IMR-90 (cell line): ENCODE data around the gene GOLGA6L1. TPM values are rescaled to one million over a fixed set of nuclear protein-coding genes. Genes with fewer than 3 reads are reported as not detected.
"Not testable (repeated sequence)": the region's sequence is repeated elsewhere in the genome, so short reads cannot be mapped to it uniquely, and the experiment has no call there.

Source experiments
- ATAC-seq: fragments of 200-7000 bp; cut with Tn5 transposase; 2 replicates; pipeline ENCODE4 v1.9.1; 2020; ENCODE audit warnings: low read depth, mild to moderate bottlenecking, moderate library complexity
- BruUV-seq: library from RNA; stranded (reverse); fragments of 400-500 nt; replicated peaks from 2 replicates; lab custom pipeline; 2021; lab: Mats Ljungman, UMichigan
- CTCF ChIA-PET: fragments of 300-600 bp; formaldehyde crosslinking; extraction: SDS; loops from one replicate; lab custom pipeline; 2021; ENCODE audit warnings: antibody characterized with exemption; lab: Yijun Ruan, JAX
- POLR2A ChIA-PET: fragments of 300-600 bp; sonication (Branson Sonifier 250); formaldehyde crosslinking; loops from one replicate; lab custom pipeline; 2022; ENCODE audit warnings: antibody characterized with exemption; ENCODE audit not compliant: unreplicated experiment; lab: Charles Lee
- DNase-seq: peaks from one replicate; pipeline ENCODE4 v3.0.0; 2013
- H2AFZ ChIP-seq: replicated peaks from 2 replicates; pipeline ENCODE3; 2013; ENCODE audit warnings: low read length, mild to moderate bottlenecking; ENCODE audit not compliant: poor library complexity
- H2AK5ac ChIP-seq: 2 replicates; pipeline ENCODE4 v1.6.1; 2013; ENCODE audit warnings: low read depth, low read length, inconsistent platforms
- H2AK9ac ChIP-seq: replicated peaks from 2 replicates; pipeline ENCODE3; 2013; ENCODE audit warnings: mild to moderate bottlenecking, low read depth, low read length, moderate library complexity; ENCODE audit not compliant: poor library complexity
- H2BK120ac ChIP-seq: 2 replicates; pipeline ENCODE4 v1.6.1; 2013; ENCODE audit warnings: low read depth, low read length, inconsistent platforms
- H2BK15ac ChIP-seq: 3 replicates; pipeline ENCODE4 v1.6.1; 2013; ENCODE audit warnings: low read depth, low read length, inconsistent platforms
- H2BK20ac ChIP-seq: 2 replicates; pipeline ENCODE4 v1.6.1; 2013; ENCODE audit warnings: low read depth, mild to moderate bottlenecking, inconsistent platforms, low read length, moderate library complexity
- H2BK5ac ChIP-seq: 2 replicates; pipeline ENCODE4 v1.6.1; 2013; ENCODE audit warnings: mild to moderate bottlenecking, low read depth, low read length, inconsistent platforms; ENCODE audit not compliant: poor library complexity, severe bottlenecking
- H3K14ac ChIP-seq: replicated peaks from 2 replicates; pipeline ENCODE4 v1.6.1; 2013; ENCODE audit warnings: low read depth, low read length, inconsistent platforms
- H3K18ac ChIP-seq: 2 replicates; pipeline ENCODE4 v1.6.1; 2013; ENCODE audit warnings: low read depth, low read length, control low read depth
- H3K23ac ChIP-seq: 2 replicates; pipeline ENCODE4 v1.6.1; 2013; ENCODE audit warnings: low read depth, low read length, inconsistent platforms
- H3K27ac ChIP-seq: 2 replicates; pipeline ENCODE4 v1.5.1; 2013; ENCODE audit warnings: mild to moderate bottlenecking, control low read depth, low read length; ENCODE audit not compliant: insufficient read depth
- H3K27me3 ChIP-seq: 2 replicates; pipeline ENCODE4 v1.6.1; 2013; ENCODE audit warnings: low read length; ENCODE audit not compliant: control insufficient read depth, insufficient read depth
- H3K36me3 ChIP-seq: 2 replicates; pipeline ENCODE4 v1.6.1; 2013; ENCODE audit warnings: low read length, mixed read lengths; ENCODE audit not compliant: control insufficient read depth, insufficient read depth
- H3K4ac ChIP-seq: 2 replicates; pipeline ENCODE4 v1.6.1; 2013; ENCODE audit warnings: low read depth, low read length, inconsistent platforms
- H3K4me1 ChIP-seq: 2 replicates; pipeline ENCODE4 v1.6.1; 2013; ENCODE audit warnings: low read length, mixed read lengths; ENCODE audit not compliant: control insufficient read depth, insufficient read depth
- H3K4me2 ChIP-seq: 2 replicates; pipeline ENCODE4 v1.6.1; 2013; ENCODE audit warnings: low read depth, mild to moderate bottlenecking, control low read depth, low read length, moderate library complexity
- H3K4me3 ChIP-seq: 2 replicates; pipeline ENCODE4 v1.5.1; 2013; ENCODE audit warnings: low read depth, mild to moderate bottlenecking, control low read depth, low read length, moderate library complexity; ENCODE audit not compliant: insufficient read depth
- H3K56ac ChIP-seq: 2 replicates; pipeline ENCODE4 v1.6.1; 2013; ENCODE audit warnings: low read length, inconsistent platforms; ENCODE audit not compliant: insufficient read depth; ENCODE audit errors: extremely low read depth
- H3K79me1 ChIP-seq, 2 experiments: 2 replicates each; pipeline ENCODE4 v1.6.1; 2013; ENCODE audit warnings: low read length in 2 of 2, inconsistent platforms in 1 of 2, low read depth in 1 of 2
- H3K9ac ChIP-seq: 2 replicates; pipeline ENCODE4 v1.6.1; 2013; ENCODE audit warnings: low read depth, low read length, control low read depth
- H3K9me1 ChIP-seq: 2 replicates; pipeline ENCODE4 v1.6.1; 2013; ENCODE audit warnings: low read length, inconsistent platforms; ENCODE audit not compliant: insufficient read depth
- H3K9me3 ChIP-seq: 2 replicates; pipeline ENCODE4 v1.6.1; 2013; ENCODE audit warnings: low read length; ENCODE audit not compliant: control insufficient read depth, insufficient read depth
- H4K20me1 ChIP-seq: 2 replicates; pipeline ENCODE4 v1.6.1; 2013; ENCODE audit warnings: low read length, inconsistent platforms; ENCODE audit not compliant: insufficient read depth
- H4K5ac ChIP-seq: 2 replicates; pipeline ENCODE4 v1.6.1; 2013; ENCODE audit warnings: mild to moderate bottlenecking, low read depth, low read length, control low read depth
- H4K8ac ChIP-seq, 2 experiments: 2 replicates each; pipeline ENCODE4 v1.6.1; 2013; ENCODE audit warnings: low read depth in 2 of 2, low read length in 2 of 2, control low read depth in 1 of 2, inconsistent platforms in 1 of 2
- H4K91ac ChIP-seq: 2 replicates; pipeline ENCODE4 v1.6.1; 2013; ENCODE audit warnings: low read depth, low read length, inconsistent platforms; ENCODE audit not compliant: insufficient read depth
- WGBS, 2 experiments: methylation state at CpG; one replicate each; pipeline versions ENCODE4 v1.1.5 to v1.1.7; 2013; ENCODE audit warnings: missing lambda C conversion rate in 2 of 2; ENCODE audit not compliant: insufficient read length in 1 of 2; ENCODE audit errors: extremely low coverage in 2 of 2; 5-methylcytosine and 5-hydroxymethylcytosine counted together
- dilution Hi-C: fragments of 300-500 bp; cut with HindIII; formaldehyde crosslinking; loops from one replicate; pipeline ENCODE4 v1.14.3; 2018; ENCODE audit warnings: low sequenced_read_pairs; ENCODE audit not compliant: unreplicated experiment
- in situ Hi-C: fragments of 300-500 bp; cut with MboI; formaldehyde crosslinking; loops from 3 replicates; pipeline ENCODE4 v1.14.3; 2019; ENCODE audit warnings: low sequenced_read_pairs, inconsistent platforms, mixed read lengths
- intact Hi-C: fragments of 100-400 bp; cut with micrococcal nuclease; formaldehyde crosslinking; loops from 2 replicates; pipeline ENCODE4 v1.10.0; 2022
- polyA plus RNA-seq, 3 experiments: library from polyadenylated mRNA; depleted of rRNA; stranded (reverse); fragments of >200 nt; gene quantifications; 2 replicates each; pipeline ENCODE4 v1.2.3, GENCODE V29; 2012; ENCODE audit warnings: low replicate concordance in 1 of 3
- total RNA-seq: library from RNA; depleted of rRNA; stranded (reverse); fragments of >200 nt; gene quantifications from 2 replicates; pipeline ENCODE4 v1.2.3, GENCODE V29; 2012

Gene GOLGA6L1
- total and polyA plus RNA-seq, 2 of the 4 experiments (the other 2 are of a cell fraction), result not detected

- ATAC-seq, H2AK9ac ChIP-seq, H4K8ac ChIP-seq, H3K56ac ChIP-seq, H2BK15ac ChIP-seq, H2BK120ac ChIP-seq, H3K9ac ChIP-seq, DNase-seq, in situ Hi-C loops, H4K91ac ChIP-seq, H3K4ac ChIP-seq, H2AK5ac ChIP-seq, H3K4me1 ChIP-seq, H4K20me1 ChIP-seq, H3K36me3 ChIP-seq, H4K5ac ChIP-seq, H2BK5ac ChIP-seq, H3K79me1 ChIP-seq, H3K23ac ChIP-seq, H3K18ac ChIP-seq, H3K9me3 ChIP-seq, H2AFZ ChIP-seq, H2BK20ac ChIP-seq, BruUV-seq, H3K14ac ChIP-seq, CTCF ChIA-PET, H3K27me3 ChIP-seq, dilution Hi-C loops, H3K27ac ChIP-seq, H3K9me1 ChIP-seq, intact Hi-C loops, POLR2A ChIA-PET, H3K4me2 ChIP-seq, H3K4me3 ChIP-seq: not testable (repeated sequence)
- WGBS, 2 experiments, result no CpG with 5 or more reads among the region's 16 CpGs
Measured at GRCh38 chr15:23180547-23180927, 43.9 kb upstream of the GOLGA6L1 start.

GRCh38 chr15:23179768-23180546 lies 43.3 kb upstream of the GOLGA6L1 start:
- H3K23ac ChIP-seq, H3K4ac ChIP-seq, in situ Hi-C loops, H3K9ac ChIP-seq, H4K20me1 ChIP-seq, H3K56ac ChIP-seq, H2AFZ ChIP-seq, H2AK9ac ChIP-seq, H2BK20ac ChIP-seq, H3K36me3 ChIP-seq, H3K9me3 ChIP-seq, H2AK5ac ChIP-seq, H3K4me1 ChIP-seq, H4K91ac ChIP-seq, BruUV-seq, H2BK120ac ChIP-seq, H3K27ac ChIP-seq, H3K4me3 ChIP-seq, H4K8ac ChIP-seq, DNase-seq, H4K5ac ChIP-seq, H3K18ac ChIP-seq, H3K14ac ChIP-seq, H3K79me1 ChIP-seq, CTCF ChIA-PET, H3K4me2 ChIP-seq, dilution Hi-C loops, H3K27me3 ChIP-seq, H2BK5ac ChIP-seq, H3K9me1 ChIP-seq, intact Hi-C loops, POLR2A ChIA-PET, H2BK15ac ChIP-seq: not testable (repeated sequence)
- peak; percentile 72 for ATAC-seq
- 10% methylated on average over 15 of the region's 67 CpGs; no CpG with 5 or more reads in 1 of the 2 experiments for WGBS, 2 experiments
